ENCODE results near the gene SYNE1.
"Not testable (repeated sequence)": the region's sequence is repeated elsewhere in the genome, so short reads cannot be mapped to it uniquely, and the experiment has no call there.

SYNE1 gene

DNA sequence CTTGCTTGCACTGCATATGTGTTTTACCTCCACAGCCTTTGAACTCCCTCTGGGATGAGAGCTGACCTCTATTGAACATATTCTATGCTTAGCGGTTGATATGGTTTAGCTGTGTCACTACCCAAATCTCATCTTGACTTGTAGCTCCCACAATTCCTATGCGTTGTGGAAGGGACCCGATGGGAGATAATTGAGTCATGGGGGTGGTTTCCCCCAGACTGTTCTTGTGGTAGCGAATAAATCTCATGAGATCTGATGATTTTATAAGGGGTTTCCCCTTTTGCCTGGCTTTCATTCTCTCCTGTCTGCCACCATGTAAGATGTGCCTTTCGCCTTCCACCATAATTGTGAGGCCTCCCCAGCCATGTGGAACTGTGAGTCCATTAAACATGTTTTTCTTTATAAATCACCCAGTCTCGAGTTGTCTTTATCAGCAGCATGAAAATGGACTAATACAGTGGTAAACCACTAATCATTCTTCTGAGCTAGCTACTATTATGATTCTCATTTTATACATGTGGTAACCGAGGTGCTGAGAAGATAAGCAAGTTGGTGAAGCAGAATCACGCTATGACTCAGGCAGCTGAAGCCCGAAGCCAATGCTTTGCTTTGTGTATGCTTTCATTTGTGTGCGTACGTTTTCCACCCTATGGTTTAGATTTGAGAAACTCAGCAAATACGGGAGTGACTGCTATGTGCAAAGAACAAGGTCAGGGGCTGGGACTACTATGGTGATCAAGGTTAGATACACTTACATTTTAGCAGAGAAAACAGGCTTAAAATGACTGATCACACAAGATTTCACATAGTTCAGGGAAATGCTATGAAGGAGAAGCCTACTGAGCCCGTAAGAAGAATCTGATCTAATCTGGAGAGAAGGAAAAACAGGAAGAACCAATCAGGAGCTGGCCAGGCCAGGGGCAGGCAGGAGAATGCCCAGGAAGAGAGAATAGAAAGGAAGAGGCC lies 466.2 kb downstream of the SYNE1 start:
- FAIRE-seq (peak; percentile 87), DNase-seq (ENCODE audit: extremely low spot score, insufficient read length, low read depth) (peak; percentile 25)

DNA sequence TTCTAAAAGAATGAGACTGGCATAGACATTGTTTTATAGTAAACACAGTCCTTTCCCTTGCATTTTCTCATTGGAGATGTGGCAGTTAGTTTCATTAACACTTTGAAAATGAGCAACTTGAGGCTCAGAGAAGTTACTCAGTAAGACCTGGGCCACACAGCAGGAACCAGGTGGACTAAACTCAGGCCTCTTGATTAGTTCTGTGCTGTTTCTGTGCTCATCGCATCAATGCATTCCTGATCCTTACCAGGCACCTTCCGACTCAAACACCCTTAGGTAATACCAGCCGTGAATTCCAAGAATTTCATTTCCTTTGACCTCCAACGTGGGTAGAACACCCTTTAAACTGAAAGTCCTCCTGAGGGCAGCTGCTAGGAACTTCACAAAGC lies 466.9 kb downstream of the SYNE1 start:
- DNase-seq (ENCODE audit: extremely low spot score, insufficient read length, low read depth): no peak
- no peak for FAIRE-seq

DNA sequence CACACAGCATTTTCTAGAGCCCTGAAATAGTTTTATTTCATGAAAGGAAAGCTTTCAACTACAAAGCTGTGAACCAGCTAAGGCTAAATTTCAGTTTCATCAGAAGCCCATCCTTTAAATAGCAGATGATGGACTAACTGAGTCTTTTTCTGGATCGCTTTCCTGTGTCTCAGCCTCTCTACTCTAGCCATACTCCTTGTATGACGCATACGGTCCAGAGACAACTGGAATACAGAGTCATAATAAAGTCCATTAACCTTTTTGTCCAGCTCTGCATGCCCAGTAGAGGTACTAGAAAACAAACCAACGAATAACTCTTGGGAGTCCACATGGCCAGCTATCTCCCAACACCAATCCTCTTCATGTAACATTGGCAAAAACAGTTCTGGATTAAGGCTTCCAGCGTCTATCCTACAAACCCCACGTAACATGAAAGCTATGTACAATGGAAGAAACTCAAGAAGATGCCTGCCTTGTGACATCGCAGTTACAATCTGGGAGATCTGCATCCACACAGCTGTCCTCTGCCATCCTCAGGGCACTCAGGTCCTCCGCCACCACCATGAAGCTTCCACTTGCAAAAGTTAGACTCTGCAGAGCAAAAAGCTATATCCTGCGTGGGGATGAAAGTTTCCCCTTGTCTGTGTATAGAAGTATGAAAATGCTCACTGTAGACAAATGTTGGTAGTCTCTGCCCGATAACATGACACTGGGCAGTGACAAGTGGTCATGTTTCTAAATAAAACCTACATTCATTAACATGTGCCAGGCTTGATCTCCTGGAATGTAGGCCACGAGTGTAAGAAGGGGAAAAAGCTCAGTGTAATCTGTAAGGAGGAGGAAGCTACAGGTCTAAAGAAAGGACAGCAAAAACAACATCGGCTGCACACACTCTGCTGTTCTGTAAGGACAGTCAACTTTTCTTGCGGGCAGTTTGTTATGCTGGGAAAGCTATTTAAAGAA lies 469.2 kb downstream of the SYNE1 start:
- no peak for FAIRE-seq

DNA sequence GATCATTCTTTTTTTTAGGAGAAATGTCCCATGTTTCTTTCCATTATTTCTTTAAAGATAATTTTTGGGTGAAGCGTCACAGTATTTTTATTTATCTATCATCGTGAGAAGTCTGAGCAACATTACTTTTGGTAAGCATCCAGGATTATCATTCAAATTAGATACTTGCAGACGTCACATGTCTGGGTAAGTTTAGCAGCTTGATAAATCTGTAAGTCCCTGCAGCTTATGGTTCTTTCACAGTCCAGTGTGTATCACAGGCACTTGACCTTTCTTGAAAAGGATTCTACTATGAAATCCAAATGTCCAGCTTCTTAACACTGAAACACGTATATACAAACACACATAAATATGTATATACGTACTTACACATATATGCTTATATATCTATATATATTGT lies 470.3 kb downstream of the SYNE1 start:
- FAIRE-seq (no peak), DNase-seq (ENCODE audit: extremely low spot score, insufficient read length, low read depth) (no peak)

More for the DNA sequence above, 469.2 kb downstream of the SYNE1 start:
- no peak for DNase-seq (ENCODE audit: extremely low spot score, insufficient read length, low read depth)

DNA sequence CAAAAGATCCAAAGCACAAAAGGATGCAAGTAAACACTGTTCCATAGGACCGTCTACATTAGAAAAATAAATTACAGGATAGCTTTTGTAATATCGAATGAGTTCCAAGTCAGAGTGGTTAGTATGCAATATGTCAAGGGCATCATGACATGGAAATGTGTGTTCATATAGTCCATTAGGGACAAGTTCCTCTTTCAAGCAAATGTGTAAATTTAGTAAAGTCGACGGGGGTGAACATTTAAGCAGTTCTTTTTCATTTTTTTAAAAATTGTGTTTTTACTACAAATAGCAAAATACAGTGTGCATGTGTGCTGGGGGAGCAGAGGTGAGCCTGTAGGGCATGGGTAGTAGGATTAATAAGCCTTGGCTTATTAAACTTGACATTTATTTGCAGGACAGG lies 470.7 kb downstream of the SYNE1 start:
- FAIRE-seq (no peak), DNase-seq (ENCODE audit: extremely low spot score, insufficient read length, low read depth) (no peak)

DNA sequence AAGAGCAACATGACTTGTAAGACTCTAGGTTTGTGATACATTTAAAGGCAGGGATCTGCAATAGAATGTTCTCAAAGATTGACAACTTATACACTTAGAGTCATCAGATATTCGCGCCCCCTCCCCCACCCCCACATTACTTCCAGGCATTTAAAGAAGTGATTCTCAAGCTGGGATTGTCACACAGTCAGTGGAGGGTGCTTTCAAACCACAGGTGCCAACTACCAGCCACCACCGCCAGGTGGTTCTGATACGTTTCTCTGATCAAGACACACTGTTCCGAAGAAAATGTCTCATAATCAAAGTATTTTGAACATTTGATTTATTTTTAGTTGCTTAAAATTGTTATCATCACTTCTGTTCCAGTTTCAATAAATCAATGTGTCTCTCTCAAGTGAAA lies 472.2 kb downstream of the SYNE1 start:
- FAIRE-seq (no peak), DNase-seq (ENCODE audit: extremely low spot score, insufficient read length, low read depth) (no peak)

DNA sequence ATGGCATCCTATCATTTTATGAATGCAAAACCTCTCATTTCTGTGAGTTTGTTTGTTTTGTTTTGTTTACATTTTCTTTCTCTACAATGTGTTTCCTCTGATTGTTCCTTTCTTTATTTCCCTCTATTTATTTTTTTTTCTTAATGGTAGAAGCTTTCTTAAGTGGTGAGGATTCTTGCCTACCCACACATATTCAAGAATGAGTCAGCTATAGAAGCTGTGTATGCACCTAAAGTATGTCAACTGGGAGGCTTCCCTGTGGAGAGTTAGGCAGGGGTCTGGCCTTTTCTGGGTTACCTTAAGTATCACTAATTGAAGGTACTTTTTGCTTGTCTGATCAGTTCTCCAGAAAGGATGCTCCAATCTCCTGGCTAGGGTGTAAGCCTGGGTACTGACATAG lies 475.7 kb downstream of the SYNE1 start:
- DNase-seq (ENCODE audit: extremely low spot score, insufficient read length, low read depth) (no peak), FAIRE-seq (peak; percentile 15)

DNA sequence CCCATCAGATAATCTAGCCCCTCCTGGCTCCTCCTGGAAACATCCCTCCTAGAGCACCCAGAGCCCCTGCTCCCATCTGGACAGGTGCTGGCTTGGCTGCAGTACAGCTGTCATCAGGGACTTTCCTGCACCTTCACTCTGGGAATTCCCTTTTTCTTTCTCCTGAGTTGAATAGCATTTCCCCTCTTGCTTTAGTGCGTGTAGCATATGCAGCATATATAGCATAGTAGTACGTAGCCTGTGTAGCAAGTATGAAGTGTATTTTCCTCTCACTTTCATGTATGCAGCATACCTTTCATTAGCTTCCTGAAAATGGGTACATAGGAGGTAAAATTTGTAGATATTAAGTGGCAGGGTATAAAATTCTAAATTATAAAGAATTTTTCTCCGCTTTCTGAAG lies 476.8 kb downstream of the SYNE1 start:
- FAIRE-seq: peak; percentile 70
- DNase-seq (ENCODE audit: extremely low spot score, insufficient read length, low read depth): no peak

DNA sequence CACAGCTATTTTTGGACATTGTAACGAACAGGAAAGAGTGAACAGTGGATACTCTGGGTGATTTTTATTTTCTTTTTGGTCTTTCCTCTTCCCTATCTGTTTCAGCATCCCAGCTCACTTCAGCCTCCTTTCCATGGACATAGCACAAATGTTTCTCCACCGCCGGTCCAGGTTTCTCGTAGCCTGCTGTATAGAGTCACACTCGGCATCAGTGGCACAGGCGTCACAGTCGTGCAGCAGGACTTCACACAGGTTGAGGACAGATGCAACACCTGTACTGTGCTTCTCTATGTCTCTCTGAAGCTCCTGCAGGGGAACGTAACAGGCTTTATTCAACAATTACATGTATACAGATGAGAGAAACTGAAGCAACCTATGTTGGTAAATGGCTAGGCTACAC lies 481.4 kb downstream of the SYNE1 start:
- FAIRE-seq (no peak), DNase-seq (ENCODE audit: extremely low spot score, insufficient read length, low read depth) (no peak)

DNA sequence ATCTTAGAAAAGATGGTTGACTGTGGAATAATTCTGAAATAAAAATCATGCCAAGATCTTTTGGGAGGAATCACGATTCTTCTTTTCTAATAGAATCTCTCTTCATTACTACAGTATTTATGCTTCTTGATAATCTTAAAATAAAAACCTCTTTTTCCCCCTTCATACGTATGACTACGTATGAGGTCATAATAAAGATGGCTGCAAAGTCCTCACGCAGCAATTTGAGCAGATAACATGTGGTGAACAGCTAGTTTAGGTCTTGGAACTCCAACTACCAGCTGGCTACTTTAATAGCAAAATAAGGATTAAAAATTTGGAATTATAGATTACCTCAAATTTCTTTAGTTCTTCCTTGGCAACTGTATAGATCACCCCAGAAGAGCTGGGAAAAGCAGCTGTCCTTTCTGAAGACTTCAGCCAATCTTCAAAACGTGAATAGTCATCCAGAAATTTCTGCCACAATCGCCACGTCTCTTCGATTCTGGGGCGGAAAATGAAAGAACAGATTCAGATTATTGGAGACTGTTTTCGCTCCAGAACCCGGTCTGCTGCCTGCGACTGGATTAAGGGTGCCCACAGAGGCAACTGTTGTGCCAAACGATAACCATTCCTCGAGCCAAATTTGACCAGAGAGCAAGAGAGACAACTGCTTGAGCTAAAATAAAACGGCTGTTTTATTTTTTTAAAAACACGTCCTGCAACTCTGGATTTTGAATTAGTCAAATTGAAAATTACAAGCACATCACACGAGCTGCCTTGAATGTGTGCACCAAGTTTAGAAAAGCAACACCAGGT lies 482.4 kb downstream of the SYNE1 start:
- DNase-seq (ENCODE audit: extremely low spot score, insufficient read length, low read depth): no peak
- no peak for FAIRE-seq

DNA sequence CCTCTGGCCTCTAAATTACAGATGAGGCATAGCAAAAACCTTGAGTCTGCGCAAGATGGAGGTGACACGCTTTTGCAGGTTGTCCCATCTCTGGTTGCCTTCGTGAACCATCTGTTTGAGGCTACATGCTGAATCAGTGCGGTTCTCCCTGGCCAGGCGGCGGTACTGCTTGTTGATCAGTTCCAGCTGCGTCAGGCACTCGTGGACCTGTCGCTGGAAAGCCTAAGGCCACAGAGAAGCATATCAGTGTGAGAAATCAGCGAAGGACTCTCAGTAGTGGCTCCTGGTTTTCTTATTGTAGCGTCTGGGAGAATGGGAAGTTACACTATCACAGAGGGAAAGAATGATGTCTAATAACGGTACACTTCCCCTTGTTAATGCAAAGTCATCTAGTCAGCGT lies 485.2 kb downstream of the SYNE1 start:
- no peak for DNase-seq (ENCODE audit: extremely low spot score, insufficient read length, low read depth)
- FAIRE-seq: no peak

DNA sequence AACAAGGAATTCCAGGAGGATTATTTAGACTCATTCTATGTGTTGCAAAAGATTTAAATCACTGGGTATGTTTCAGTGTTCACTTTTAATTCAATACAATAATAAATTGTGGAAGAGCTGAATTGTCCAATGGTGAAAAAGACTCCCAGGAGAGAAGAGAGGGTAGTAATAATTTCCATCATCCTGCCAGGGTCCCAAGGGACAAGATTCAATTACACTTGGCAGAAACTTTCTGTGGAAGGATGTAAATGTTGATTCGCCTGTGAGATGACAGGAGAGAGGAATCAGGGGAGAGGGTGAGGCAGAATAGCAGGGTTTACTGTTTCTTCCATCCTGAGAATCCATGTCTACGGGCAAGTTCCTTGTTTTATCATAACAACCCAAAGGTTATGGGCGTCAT lies 487.0 kb downstream of the SYNE1 start:
- FAIRE-seq (no peak), DNase-seq (ENCODE audit: extremely low spot score, insufficient read length, low read depth) (no peak)

DNA sequence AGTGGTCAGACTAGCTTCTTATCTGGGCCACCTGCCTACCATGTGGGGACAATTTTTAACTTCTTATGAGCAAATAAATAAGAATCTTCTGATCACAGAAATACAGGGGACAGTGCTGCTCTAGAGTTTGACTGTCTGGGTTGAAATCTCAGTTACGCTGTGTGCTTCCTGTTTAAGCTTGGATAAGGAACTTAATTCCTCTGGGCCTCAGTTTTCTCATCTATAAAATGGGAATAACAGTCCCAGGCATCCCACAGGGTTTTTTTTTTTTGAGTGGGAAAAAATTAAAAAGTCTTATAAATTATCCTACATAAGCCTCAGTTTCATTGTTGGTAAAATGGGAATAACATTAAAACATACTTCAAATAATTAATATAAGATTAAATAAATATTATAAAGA lies 488.8 kb downstream of the SYNE1 start:
- DNase-seq (ENCODE audit: extremely low spot score, insufficient read length, low read depth): no peak
- FAIRE-seq: no peak

DNA sequence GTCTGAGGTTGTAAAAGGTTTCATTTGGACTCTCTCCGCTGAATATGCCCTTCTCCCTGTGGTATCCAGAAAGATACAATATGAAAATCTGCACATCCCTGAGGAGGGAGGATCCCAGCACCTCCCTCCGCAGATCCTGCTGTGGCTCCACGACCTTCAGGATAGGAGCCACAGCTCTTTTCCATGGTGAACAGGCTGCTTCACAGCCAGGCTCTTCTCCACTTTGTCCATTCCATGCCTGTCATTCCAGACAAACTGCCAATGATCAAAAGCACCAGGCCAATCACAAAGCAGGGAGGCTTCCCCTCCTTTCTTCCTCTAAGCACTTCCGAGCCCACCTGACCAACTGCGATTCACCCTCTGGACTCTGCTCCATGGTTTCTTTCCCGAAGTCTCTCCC lies 489.9 kb downstream of the SYNE1 start:
- FAIRE-seq: no peak
- no peak for DNase-seq (ENCODE audit: extremely low spot score, insufficient read length, low read depth)

DNA sequence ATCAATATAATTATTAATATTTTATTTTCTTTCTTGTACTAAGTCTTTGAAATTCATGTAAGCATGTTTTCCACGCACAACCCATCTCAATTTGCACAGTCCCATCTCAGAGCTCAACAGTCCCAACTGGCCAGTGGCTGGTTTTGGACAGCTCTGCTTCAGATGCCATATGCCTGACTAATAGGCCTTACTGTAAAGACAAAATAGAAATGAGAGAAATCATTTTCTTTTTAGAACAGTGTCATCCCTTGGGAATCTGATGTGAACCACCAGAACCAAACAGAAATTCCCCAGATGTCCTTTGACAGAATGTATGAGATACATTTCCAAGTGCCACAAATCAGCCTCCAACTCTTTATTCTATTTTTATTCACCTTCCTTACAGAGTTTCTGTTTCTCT lies 490.8 kb downstream of the SYNE1 start:
- no peak for FAIRE-seq
- no peak for DNase-seq (ENCODE audit: extremely low spot score, insufficient read length, low read depth)

DNA sequence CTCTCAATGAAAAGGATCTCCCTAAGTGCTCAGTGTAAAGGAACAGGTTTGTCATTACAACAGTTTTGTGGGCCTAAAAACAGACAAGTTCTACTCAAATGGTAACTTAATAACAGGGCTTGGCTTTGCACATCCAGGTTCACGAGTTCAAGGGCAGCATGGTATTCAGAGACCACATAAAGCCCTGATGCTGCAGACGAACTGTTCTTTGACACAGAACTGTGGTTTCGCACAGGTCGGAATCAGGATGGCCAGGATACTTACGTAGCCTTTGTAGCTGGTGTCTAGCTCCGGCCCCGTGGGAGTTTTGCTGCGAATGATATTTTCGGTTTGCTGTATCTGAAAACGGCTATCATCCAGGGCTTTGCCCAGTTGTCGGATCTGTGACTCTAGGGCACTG lies 493.8 kb downstream of the SYNE1 start:
- FAIRE-seq (no peak), DNase-seq (ENCODE audit: extremely low spot score, insufficient read length, low read depth) (no peak)

DNA sequence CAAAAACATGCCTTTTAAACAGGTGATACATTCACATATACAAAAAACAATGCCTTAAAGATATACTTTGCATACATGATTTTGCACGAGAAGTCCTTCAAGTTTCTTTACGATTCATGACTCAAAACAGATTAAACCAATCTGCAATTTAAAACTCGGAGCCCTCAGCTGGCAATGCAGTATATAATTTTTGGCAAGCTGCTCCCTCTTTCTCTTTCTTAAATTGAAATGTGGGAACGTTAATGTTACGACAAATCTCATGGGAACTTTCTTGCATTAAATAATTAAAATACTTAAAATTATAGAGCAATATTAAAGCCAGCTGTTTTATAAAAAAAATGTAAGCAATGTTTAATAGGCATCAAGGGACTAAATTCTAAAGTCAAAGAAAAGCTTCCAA lies 495.1 kb downstream of the SYNE1 start:
- DNase-seq (ENCODE audit: extremely low spot score, insufficient read length, low read depth): no peak
- no peak for FAIRE-seq

DNA sequence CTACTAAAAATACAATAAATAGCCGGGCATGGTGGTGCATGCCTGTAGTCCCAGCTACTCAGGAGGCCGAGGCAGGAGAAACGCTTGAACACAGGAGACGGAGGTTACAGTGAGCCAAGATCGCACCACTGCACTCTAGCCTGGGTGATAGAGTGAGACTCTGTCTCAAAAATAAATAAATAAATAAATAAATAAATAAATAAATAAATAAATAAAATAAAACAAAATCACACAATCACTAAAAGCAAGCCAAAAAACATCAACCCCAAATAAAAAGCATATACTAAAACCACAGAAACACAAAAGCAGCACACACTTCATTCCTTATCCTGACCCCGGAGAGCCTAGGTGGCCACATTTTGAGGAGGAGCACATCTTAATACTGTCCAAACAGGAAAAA lies 498.8 kb downstream of the SYNE1 start:
- FAIRE-seq; DNase-seq (ENCODE audit: extremely low spot score, insufficient read length, low read depth): not testable (repeated sequence)

DNA sequence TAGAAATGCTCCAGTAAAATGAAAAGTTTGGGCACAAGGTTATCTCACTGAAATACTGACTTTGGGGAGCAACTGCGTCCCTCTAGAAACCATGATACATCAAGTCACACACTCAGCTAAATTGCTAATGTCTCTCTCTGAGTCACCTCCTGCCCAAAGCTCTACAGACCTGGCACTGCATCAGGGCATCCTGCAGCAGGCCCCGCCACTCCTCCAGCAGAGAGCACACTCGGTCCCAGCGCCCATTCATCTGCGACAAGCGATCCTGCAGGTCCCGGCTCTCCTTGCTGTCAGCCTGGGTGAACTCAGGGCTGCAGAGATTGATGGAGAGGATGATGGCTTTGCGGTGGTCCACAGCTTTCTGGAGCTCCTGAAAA lies 500.7 kb downstream of the SYNE1 start:
- no peak for FAIRE-seq
- no peak for DNase-seq (ENCODE audit: extremely low spot score, insufficient read length, low read depth)

DNA sequence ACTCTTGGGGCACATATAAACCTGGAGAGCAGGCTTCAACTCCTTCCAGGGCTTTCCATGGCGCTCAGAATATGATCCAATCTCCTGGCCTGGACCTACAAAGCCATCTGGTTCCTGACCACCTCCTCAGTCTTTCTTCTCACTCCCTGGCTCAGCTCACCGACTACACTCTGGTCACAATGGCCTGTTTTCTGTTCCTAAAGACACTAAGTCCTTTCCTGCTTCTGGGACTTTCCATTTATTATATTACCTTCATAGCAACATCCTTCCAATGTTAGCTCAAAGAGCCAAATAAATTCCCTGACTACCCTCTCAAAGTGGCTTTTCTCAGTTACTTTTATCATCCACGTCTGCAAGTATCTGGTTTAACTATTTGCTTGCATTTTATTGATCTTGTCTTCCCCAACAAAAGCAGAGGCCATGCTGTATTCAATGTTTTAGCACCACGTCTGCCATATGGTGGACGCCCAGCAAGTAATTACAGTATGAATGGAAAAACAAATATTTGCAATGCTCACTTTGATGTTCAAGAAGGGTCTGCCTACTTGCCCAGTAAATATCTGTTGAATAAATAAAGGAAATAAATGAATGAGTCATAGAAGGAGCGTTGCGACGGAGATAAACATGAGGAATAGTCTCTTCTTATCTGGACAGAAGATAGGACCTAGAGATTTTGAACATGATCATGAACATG lies 501.3 kb downstream of the SYNE1 start:
- no peak for DNase-seq (ENCODE audit: extremely low spot score, insufficient read length, low read depth)
- no peak for FAIRE-seq
